Anterior cingulate cortex (tissue), 58 donors: ENCODE measurements around the gene HERC2.
"Not testable (repeated sequence)": the region's sequence is repeated elsewhere in the genome, so short reads cannot be mapped to it uniquely, and the experiment has no call there.

Experiments
- DNase-seq, 58 donors: peaks; one replicate each; lab custom pipeline; 2025; lab: John Stamatoyannopoulos, UW

HERC2 gene

GRCh38 chr15:28322129-28322588 is at the start of gene HERC2:
TSS of gene HERC2 (minus strand) at chr15:28322179. CDS start at chr15:28321433, 746 bp downstream.
- DNase-seq = not testable (repeated sequence)

- not testable (repeated sequence) for DNase-seq
Observed at GRCh38 chr15:28365502-28365901, 43.5 kb upstream of the HERC2 start.

DNA sequence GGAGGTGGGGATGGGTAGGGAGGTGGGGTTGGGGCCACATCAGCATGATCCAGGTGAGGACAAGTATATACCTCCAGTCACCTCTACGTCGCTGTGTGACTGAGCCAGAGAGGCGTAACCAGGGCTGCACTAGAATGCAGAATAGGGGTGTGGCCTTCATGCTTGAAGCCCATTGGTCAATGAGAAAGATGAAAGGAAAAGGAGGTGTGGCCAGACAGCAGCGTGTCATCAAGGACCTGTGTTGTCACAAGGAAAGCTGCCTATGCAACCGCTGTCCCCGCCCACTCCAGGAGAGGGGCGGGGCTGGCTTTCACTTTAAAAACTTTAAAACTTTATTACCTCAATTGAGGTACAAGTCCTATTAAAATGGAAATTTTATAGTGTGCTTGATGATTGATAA is 36.0 kb upstream of the HERC2 start, which contains the start of gene GOLGA6L24:
Gene GOLGA6L24 (minus strand): TSS at position 101 of the 400 bp plus-strand sequence. CDS start 61 bp downstream, at position 40.
- not testable (repeated sequence) for DNase-seq

GRCh38 chr15:28321358-28322078 is 461 bp downstream of the HERC2 start:
- DNase-seq = not testable (repeated sequence)

- DNase-seq = not testable (repeated sequence)
Observed at GRCh38 chr15:28319725-28320124, 2.3 kb downstream of the HERC2 start.

GRCh38 chr15:28318828-28319227 is 3.2 kb downstream of the HERC2 start:
- not testable (repeated sequence) for DNase-seq

GRCh38 chr15:28318122-28318521 is 3.9 kb downstream of the HERC2 start:
- not testable (repeated sequence) for DNase-seq

DNA sequence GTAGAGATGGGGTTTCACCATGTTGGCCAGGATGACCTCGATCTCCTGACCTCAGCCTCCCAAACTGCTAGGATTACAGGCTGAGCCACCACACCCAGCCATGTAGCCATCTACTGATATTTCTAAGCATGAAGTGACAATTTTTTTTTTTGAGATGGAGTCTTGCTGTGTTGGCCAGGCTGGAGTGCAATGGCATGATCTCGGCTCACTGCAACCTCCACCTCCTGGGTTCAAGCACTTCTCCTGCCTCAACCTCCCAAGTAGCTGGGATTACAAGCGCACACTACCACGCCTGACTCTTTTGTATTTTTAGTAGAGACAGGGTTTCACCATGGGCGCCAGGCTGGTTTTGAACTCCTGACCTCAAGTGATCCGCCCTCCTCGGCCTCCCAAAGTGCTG is 5.0 kb downstream of the HERC2 start:
- DNase-seq = not testable (repeated sequence)

DNA sequence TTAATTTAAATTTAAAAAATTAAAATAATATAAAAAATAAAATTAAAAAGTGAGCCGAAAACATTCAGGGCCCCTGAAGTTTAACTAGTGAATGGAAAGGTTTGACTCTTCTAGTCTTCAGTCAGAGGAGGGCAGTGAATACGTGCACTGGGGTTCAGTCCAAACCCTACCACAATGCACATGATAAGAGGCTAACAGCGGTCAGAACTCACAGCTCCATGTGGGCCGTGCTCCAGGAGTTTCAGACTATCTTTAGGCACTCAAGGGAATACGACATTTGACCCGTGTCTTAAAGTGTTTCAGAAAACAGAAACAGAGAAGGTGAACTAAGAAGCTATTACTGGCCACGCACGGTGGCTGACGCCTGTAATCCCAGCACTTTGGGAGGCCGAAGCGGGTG is 11.5 kb downstream of the HERC2 start:
- DNase-seq = not testable (repeated sequence)

GRCh38 chr15:28308718-28309117 is 13.3 kb downstream of the HERC2 start:
- not testable (repeated sequence) for DNase-seq

DNA sequence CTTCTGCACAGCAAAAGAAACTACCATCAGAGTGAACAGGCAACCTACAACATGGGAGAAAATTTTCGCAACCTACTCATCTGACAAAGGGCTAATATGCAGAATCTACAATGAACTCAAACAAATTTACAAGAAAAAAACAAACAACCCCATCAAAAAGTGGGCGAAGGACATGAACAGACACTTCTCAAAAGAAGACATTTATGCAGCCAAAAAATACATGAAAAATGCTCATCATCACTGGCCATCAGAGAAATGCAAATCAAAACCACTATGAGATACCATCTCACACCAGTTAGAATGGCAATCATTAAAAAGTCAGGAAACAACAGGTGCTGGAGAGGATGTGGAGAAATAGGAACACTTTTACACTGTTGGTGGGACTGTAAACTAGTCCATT is 16.3 kb downstream of the HERC2 start:
- not testable (repeated sequence) for DNase-seq

DNA sequence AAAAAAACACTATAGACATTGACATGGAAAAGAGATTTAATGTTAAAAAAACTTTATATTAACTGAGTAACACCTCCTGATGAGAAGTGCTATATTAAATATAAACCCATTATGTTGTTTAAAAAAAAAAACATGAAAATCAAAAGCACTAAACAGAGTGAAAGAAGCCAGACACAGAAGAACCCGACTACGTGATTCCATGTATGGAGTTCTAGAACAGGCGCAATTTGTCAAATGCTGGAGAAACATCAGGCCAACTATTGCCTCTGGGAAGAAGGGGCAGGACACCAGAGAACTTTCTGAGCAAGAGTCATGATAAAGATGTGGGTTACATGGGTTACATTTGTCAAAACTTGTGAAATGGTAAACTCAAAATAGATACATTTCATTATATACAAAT is 24.5 kb downstream of the HERC2 start:
- not testable (repeated sequence) for DNase-seq

DNA sequence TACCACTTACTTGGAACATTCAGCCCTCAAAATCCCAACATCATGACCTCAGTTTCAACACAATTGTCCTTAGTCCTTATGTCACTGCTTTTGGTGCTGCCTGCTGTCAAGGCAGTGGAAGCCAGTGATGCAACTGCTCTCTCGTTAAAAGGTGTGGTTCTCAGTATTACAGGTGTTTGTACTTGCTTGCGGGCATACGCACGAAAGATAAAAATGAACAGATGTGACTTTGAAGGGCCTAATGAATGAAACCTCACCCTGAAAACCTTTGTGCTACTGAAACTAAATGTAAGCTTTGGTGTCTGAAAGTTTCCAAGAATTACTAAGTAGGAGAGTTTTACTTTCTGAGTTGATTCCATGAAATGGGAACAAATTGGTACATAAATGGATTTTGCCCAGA is 25.2 kb downstream of the HERC2 start:
- DNase-seq = not testable (repeated sequence)

GRCh38 chr15:28295009-28295563 is 26.9 kb downstream of the HERC2 start:
- DNase-seq = not testable (repeated sequence)

- DNase-seq = not testable (repeated sequence)
Observed at GRCh38 chr15:28294560-28294959, 27.4 kb downstream of the HERC2 start.

GRCh38 chr15:28289694-28290463 is 32.1 kb downstream of the HERC2 start:
- DNase-seq = no peak

GRCh38 chr15:28288830-28289693 is 32.9 kb downstream of the HERC2 start:
- DNase-seq = not testable (repeated sequence)

GRCh38 chr15:28286659-28287058 is 35.3 kb downstream of the HERC2 start:
- DNase-seq = not testable (repeated sequence)

- DNase-seq = no peak
Observed at GRCh38 chr15:28286031-28286430, 35.9 kb downstream of the HERC2 start.

DNA sequence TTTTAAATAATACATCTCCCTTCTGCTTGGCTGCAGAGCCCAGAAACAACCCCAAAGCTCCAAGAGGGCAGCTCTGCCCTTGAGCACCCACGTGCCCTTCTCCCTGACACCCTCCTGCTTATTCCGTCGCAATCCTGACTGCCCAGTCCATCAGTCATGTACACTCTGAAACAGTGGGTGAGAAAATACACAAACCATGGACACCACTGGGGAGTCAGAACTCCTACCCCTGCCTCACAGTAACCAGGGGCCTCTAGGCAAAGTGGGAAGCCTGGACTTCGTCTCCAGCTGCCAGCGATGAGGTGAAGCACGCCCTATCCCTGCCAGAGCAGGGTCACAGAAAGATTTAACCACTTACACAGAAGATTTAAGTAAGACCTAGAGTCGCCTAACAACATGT is 40.1 kb downstream of the HERC2 start:
- no peak for DNase-seq
